HCT116 (cell line): ENCODE measurements around the gene COX8A. TPM values are rescaled to one million over a fixed set of nuclear protein-coding genes. Genes with fewer than 3 reads are reported as not detected.

Source experiments
- ATAC-seq: fragments of 200-7000 bp; cut with Tn5 transposase; 2 replicates; pipeline ENCODE4 v1.9.1; 2020; ENCODE audit warnings: mild to moderate bottlenecking, moderate library complexity
- BruUV-seq: library from RNA; stranded (reverse); fragments of 400-500 nt; replicated peaks from 2 replicates; lab custom pipeline; 2021; lab: Mats Ljungman, UMichigan
- CTCF ChIA-PET: fragments of 300-600 bp; sonication (Branson Sonifier 250); formaldehyde crosslinking; loops from one replicate; lab custom pipeline; 2021; ENCODE audit warnings: antibody characterized with exemption; lab: Charles Lee
- POLR2A ChIA-PET: fragments of 300-600, 350-600 bp; sonication (Branson Sonifier 250); formaldehyde crosslinking; loops from one replicate; lab custom pipeline; 2021; ENCODE audit warnings: antibody characterized with exemption; lab: Charles Lee
- RAD21 ChIA-PET, 2 experiments: fragments of 300-600 bp; sonication (Branson Sonifier 250); formaldehyde crosslinking; loops; one replicate each; lab custom pipeline; 2023; ENCODE audit warnings: low total read pairs in 2 of 2; ENCODE audit not compliant: uncharacterized antibody in 2 of 2, unreplicated experiment in 2 of 2, low non-redundant PET in 1 of 2; lab: Charles Lee
- DNase-seq: peaks from one replicate; pipeline ENCODE4 v3.0.0-alpha.2; 2010; ENCODE audit warnings: low read depth, low spot score
- H2AFZ ChIP-seq: fragments of 200-600 bp; shearing (Covaris generic), sonication (generic); 2 replicates; pipeline ENCODE4 v1.6.1; 2017; ENCODE audit warnings: low read depth, mixed run types, mixed read lengths, antibody characterized with exemption, low read length; ENCODE audit not compliant: poor library complexity, severe bottlenecking
- H3K27ac ChIP-seq: 2 replicates; pipeline ENCODE4 v1.5.1; 2012; ENCODE audit warnings: low read depth, low read length
- H3K27me3 ChIP-seq: fragments of 200-600 bp; sonication (generic); 2 replicates; pipeline ENCODE4 v1.6.1; 2016; ENCODE audit warnings: mixed run types, low read length, mixed read lengths; ENCODE audit not compliant: insufficient read depth
- H3K36me3 ChIP-seq, 2 experiments: fragments of 200-500 bp in 1 of 2; fragments of 200-600 bp in 1 of 2; sonication (Bioruptor generic) in 1 of 2; sonication (generic) in 1 of 2; 2 replicates each; pipeline versions ENCODE4 v1.5.1 to v1.6.1; 2014 to 2016; ENCODE audit warnings: low read length in 2 of 2, inconsistent platforms in 1 of 2, mixed read lengths in 1 of 2, mixed run types in 1 of 2; ENCODE audit not compliant: insufficient read depth in 2 of 2, control insufficient read depth in 1 of 2
- H3K4me1 ChIP-seq, 2 experiments: fragments of 200-600 bp in 1 of 2; sonication (generic) in 1 of 2; 2 replicates each; pipeline versions ENCODE4 v1.5.1 to v1.6.1; 2012 to 2017; ENCODE audit warnings: low read length in 2 of 2, inconsistent platforms in 1 of 2, mild to moderate bottlenecking in 1 of 2, mixed read lengths in 1 of 2, mixed run types in 1 of 2, moderate library complexity in 1 of 2; ENCODE audit not compliant: insufficient read depth in 2 of 2, control insufficient read depth in 1 of 2
- H3K4me2 ChIP-seq: fragments of 200-600 bp; sonication (generic); 2 replicates; pipeline ENCODE4 v1.6.1; 2017; ENCODE audit warnings: mixed run types, low read length, mixed read lengths
- H3K4me3 ChIP-seq, 2 experiments: fragments of 200-600 bp in 1 of 2; sonication (generic) in 1 of 2; replicated peaks in 1 of 2; 2 replicates each; pipeline ENCODE4 v1.5.1; 2011 to 2016; ENCODE audit warnings: low read length in 2 of 2, control low read depth in 1 of 2, low read depth in 1 of 2, mild to moderate bottlenecking in 1 of 2, mixed read lengths in 1 of 2, mixed run types in 1 of 2
- H3K79me2 ChIP-seq: fragments of 200-600 bp; sonication (generic); 2 replicates; pipeline ENCODE4 v1.6.1; 2017; ENCODE audit warnings: mild to moderate bottlenecking, mixed run types, low read length, moderate library complexity, mixed read lengths; ENCODE audit not compliant: insufficient read depth
- H3K9ac ChIP-seq: fragments of 200-600 bp; sonication (generic); 2 replicates; pipeline ENCODE4 v1.6.1; 2016; ENCODE audit warnings: low read length, mixed read lengths
- H3K9me2 ChIP-seq: fragments of 200-600 bp; sonication (generic), shearing (Covaris generic); 2 replicates; pipeline ENCODE4 v1.6.1; 2017; ENCODE audit warnings: mixed run types, mild to moderate bottlenecking, moderate library complexity; ENCODE audit not compliant: insufficient read depth
- H3K9me3 ChIP-seq, 2 experiments: fragments of 200-500 bp in 1 of 2; fragments of 200-600 bp in 1 of 2; sonication (Bioruptor generic) in 1 of 2; sonication (generic) in 1 of 2; 2 replicates each; pipeline ENCODE4 v1.6.1; 2014 to 2017; ENCODE audit warnings: low read length in 2 of 2, mixed read lengths in 2 of 2, inconsistent platforms in 1 of 2, low read depth in 1 of 2, mild to moderate bottlenecking in 1 of 2, mixed run types in 1 of 2, moderate library complexity in 1 of 2; ENCODE audit not compliant: control insufficient read depth in 1 of 2, insufficient read depth in 1 of 2
- H4K20me1 ChIP-seq: fragments of 200-600 bp; sonication (generic), shearing (Covaris generic); 2 replicates; pipeline ENCODE4 v1.6.1; 2017; ENCODE audit warnings: mixed run types, mild to moderate bottlenecking, moderate library complexity; ENCODE audit not compliant: insufficient read depth
- ATF3 ChIP-seq: IDR thresholded peaks from 2 replicates; pipeline ENCODE4 v1.6.1; 2012
- CEBPB ChIP-seq: IDR thresholded peaks from 2 replicates; pipeline ENCODE4 v1.6.1; 2012; ENCODE audit warnings: low read depth
- CTCF ChIP-seq, 3 experiments: fragments of 200-600 bp in 1 of 3; sonication (generic) in 1 of 3; IDR thresholded peaks in 2 of 3; conservative IDR thresholded peaks in 1 of 3; 2 replicates each; pipeline ENCODE4 v1.5.1; 2012 to 2017; ENCODE audit warnings: low read depth in 2 of 3, low read length in 2 of 3, antibody characterized with exemption in 1 of 3, borderline replicate concordance in 1 of 3, control low read depth in 1 of 3, mild to moderate bottlenecking in 1 of 3, mixed read lengths in 1 of 3, mixed run types in 1 of 3, moderate library complexity in 1 of 3; ENCODE audit not compliant: insufficient read depth in 1 of 3
- EGR1 ChIP-seq: IDR thresholded peaks from 2 replicates; pipeline ENCODE4 v1.6.1; 2012; ENCODE audit warnings: low read depth
- ELF1 ChIP-seq: IDR thresholded peaks from 2 replicates; pipeline ENCODE4 v1.6.1; 2012; ENCODE audit warnings: low read depth, borderline replicate concordance
- EZH2 ChIP-seq: fragments of 200-600 bp; sonication (generic); IDR thresholded peaks from 2 replicates; pipeline ENCODE4 v1.6.1; 2017; ENCODE audit warnings: antibody characterized with exemption, mixed run types
- EZH2phosphoT487 ChIP-seq: fragments of 200-600 bp; IDR thresholded peaks from 2 replicates; pipeline ENCODE4 v1.6.1; 2018; ENCODE audit warnings: antibody characterized with exemption, borderline replicate concordance
- FOSL1 ChIP-seq: IDR thresholded peaks from 2 replicates; pipeline ENCODE4 v1.6.1; 2012; ENCODE audit warnings: low read depth
- MAX ChIP-seq: IDR thresholded peaks from 2 replicates; pipeline ENCODE4 v1.6.1; 2012
- RAD21 ChIP-seq: IDR thresholded peaks from 2 replicates; pipeline ENCODE4 v1.6.1; 2012; ENCODE audit warnings: low read depth, mild to moderate bottlenecking
- REST ChIP-seq: IDR thresholded peaks from 2 replicates; pipeline ENCODE4 v1.6.1; 2012; ENCODE audit warnings: low read depth
- SIN3A ChIP-seq: IDR thresholded peaks from 2 replicates; pipeline ENCODE4 v1.6.1; 2012; ENCODE audit warnings: low read depth
- ZFX ChIP-seq: fragments of 450-650 bp; IDR thresholded peaks from 2 replicates; pipeline ENCODE4 v1.6.1; 2017
- ZNF274 ChIP-seq: fragments of 200-500 bp; sonication (Bioruptor generic); IDR thresholded peaks from 2 replicates; pipeline ENCODE4 v1.6.1; 2014; ENCODE audit warnings: mild to moderate bottlenecking, low read depth, low read length, inconsistent platforms
- intact Hi-C: fragments of 100-400 bp; cut with micrococcal nuclease; formaldehyde crosslinking; loops from 2 replicates; pipeline ENCODE4 v1.10.0; 2022
- total RNA-seq: library from RNA; stranded (reverse); gene quantifications from one replicate; pipeline ENCODE4 v1.2.1, GENCODE V29; 2021; ENCODE audit not compliant: unreplicated experiment

Gene COX8A
- total RNA-seq, 1 experiment from 2014 or later: 536 TPM

GRCh38 chr11:63996512-63996911, 22.1 kb downstream of the COX8A start:
- Histone ChIP-seq H3K9ac (no peak overlapping the region), H3K4me1 (peaks cover 0 to 2% of the 10 kb centered on the region in 2 experiments; a peak in 1 of 4 replicates), H3K9me2 (no peaks in the 10 kb centered on the region), H3K4me2 (no peak overlapping the region), H3K27ac (no peak overlapping the region), H3K36me3 (peaks cover 5 to 22% of the 10 kb centered on the region in 2 experiments; a peak in 3 of 4 replicates), H3K79me2 (peaks cover 6% of the 10 kb centered on the region; the same call in 1 of the 2 replicates), H3K27me3 (no peaks in the 10 kb centered on the region), H3K4me3 (no peak overlapping the region), H3K9me3 (no peaks in the 10 kb centered on the region), H2AFZ (no peak overlapping the region), H4K20me1 (no peaks in the 10 kb centered on the region)
- ATAC-seq (no peak), DNase-seq (no peak)
- TF ChIP-seq EGR1 (no peak), ZFX (no peak), ZNF274 (no peak), ELF1 (no peak)
- no TSS peak for BruUV-seq
- RAD21 ChIA-PET: no interaction called here
- intact Hi-C loops: no loop called here
- POLR2A ChIA-PET: no interaction called here
- CTCF ChIA-PET: no interaction called here

GRCh38 chr11:63997104-63997700, 22.8 kb downstream of the COX8A start:
- H3K27me3 ChIP-seq: no peaks in the 10 kb centered on the region
- no peaks in the 10 kb centered on the region; the same call in 1 of the 2 replicates for H3K79me2 ChIP-seq
- ATAC-seq (no peak), DNase-seq (no peak)
- peak overlapping the region; percentile 32; the same call in 1 of the 2 replicates for H3K27ac ChIP-seq
- H3K9me2 ChIP-seq: no peaks in the 10 kb centered on the region
- ChIA-PET RAD21 (no interaction called here), POLR2A (no interaction called here), CTCF (no interaction called here)
- no peaks in the 10 kb centered on the region for H3K9me3 ChIP-seq
- H3K36me3 ChIP-seq: peaks cover 5 to 26% of the 10 kb centered on the region in 2 experiments; a peak in 3 of 4 replicates
- H3K4me1 ChIP-seq: no peaks in the 10 kb centered on the region
- TSS peak; percentile 47 for BruUV-seq
- H3K4me3 ChIP-seq: no peak overlapping the region
- no peaks in the 10 kb centered on the region for H4K20me1 ChIP-seq
- no peak overlapping the region for H2AFZ ChIP-seq
- no peak overlapping the region for H3K9ac ChIP-seq
- no peak overlapping the region for H3K4me2 ChIP-seq
- intact Hi-C loops: no loop called here
- no peak for TF ChIP-seq ELF1
- no peak for TF ChIP-seq EGR1
- TF ChIP-seq FOSL1: no peak
- no peak for TF ChIP-seq MAX
- no peak for TF ChIP-seq REST
- no peak for TF ChIP-seq EZH2phosphoT487
- TF ChIP-seq ATF3: no peak
- no peak for TF ChIP-seq RAD21
- no peak for TF ChIP-seq ZNF274
- TF ChIP-seq SIN3A: no peak
- TF ChIP-seq EZH2: no peak
- TF ChIP-seq CTCF (IDR thresholded peaks at IDR 0.05 in 2 of 3, conservative IDR thresholded peaks at IDR 0.05 in 1 of 3; ENCODE audit: borderline replicate concordance in 1 of 3, insufficient read depth in 1 of 3, low read depth in 2 of 3, low read length in 2 of 3): no peak
- no peak for TF ChIP-seq CEBPB
